GM18909 (cell line): Measurements from ENCODE around the gene PPP1R14D.

Experiments used
- ATAC-seq: cut with Tn5 transposase; IDR thresholded peaks from one replicate; pipeline ENCODE4 v1.9.1; 2021; ENCODE audit warnings: mild to moderate bottlenecking; ENCODE audit not compliant: unreplicated experiment, poor library complexity

The PPP1R14D gene

DNA sequence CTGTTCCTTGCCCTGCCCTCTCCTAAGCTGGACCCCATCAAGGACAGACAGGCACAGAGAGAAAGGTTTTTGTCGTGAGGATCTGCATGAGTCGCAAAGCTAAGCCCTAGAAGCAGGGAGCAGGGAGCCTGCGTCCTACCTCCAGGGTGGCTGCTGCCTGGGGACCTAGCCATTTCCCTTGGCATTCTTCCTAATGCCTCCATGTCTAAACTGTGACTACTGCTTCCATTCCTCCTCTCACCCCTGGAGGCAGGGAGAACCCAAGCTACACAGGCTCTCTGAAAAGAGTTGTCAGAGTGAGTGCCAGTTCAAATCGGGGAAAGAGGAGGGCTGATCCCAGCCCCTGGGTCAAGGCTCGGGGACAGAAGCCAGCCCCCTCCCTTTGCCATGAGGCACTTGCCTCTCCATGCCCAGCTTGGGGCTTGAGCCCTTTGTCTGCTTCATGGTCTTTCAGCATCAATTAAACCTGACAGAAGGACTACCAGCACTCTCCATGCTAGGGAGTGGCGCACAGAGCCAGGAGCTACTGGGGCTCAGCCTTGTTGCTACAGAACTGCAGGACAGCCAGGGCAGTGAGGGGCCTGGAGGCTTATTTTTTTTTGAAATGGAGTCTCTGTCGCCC, 62.2 kb downstream of the PPP1R14D start:
- no peak for ATAC-seq
